Left ventricle myocardium inferior (tissue), 1 donor: ENCODE measurements around the gene PDK2. TPM values are rescaled to one million over a fixed set of nuclear protein-coding genes. Genes with fewer than 3 reads are reported as not detected.
A peak's percentile ranks its signal among the peaks of the same experiment; 100 is the strongest.

Source experiments
- DNase-seq: peaks from one replicate; pipeline ENCODE4 v3.0.0-alpha.2; 2020
- H3K27ac ChIP-seq: fragments of 200-600 bp; replicated peaks from 2 replicates; pipeline ENCODE4 v1.8.0; 2021
- H3K27me3 ChIP-seq: fragments of 200-600 bp; 2 replicates; pipeline ENCODE4 v1.8.0; 2021; ENCODE audit warnings: low read depth
- H3K36me3 ChIP-seq: fragments of 200-600 bp; 2 replicates; pipeline ENCODE4 v1.8.0; 2021
- H3K4me1 ChIP-seq: fragments of 200-600 bp; 2 replicates; pipeline ENCODE4 v1.8.0; 2021
- H3K4me3 ChIP-seq: fragments of 200-600 bp; 2 replicates; pipeline ENCODE4 v1.8.0; 2021; ENCODE audit warnings: mild to moderate bottlenecking, moderate library complexity
- H3K9me3 ChIP-seq: fragments of 200-600 bp; replicated peaks from 2 replicates; pipeline ENCODE4 v1.8.0; 2021
- intact Hi-C: fragments of 100-400 bp; cut with micrococcal nuclease; formaldehyde crosslinking; loops from one replicate; pipeline ENCODE4 v1.11.0; 2022
- total RNA-seq: library from RNA; stranded (reverse); fragmentation: NEBNext Ultra II Directional; extraction: Animal tissue kit (Norgen Biotek cat#: 25700); gene quantifications from one replicate; pipeline ENCODE4 v1.2.1, GENCODE V29; 2021
- TF ChIP-seq, protein P1 (sequence below): fragments of 200-600 bp; IDR thresholded peaks from 2 replicates; pipeline ENCODE4 v1.8.0; 2021; ENCODE audit warnings: antibody characterized with exemption, mild to moderate bottlenecking, borderline replicate concordance
- donor health status: DM: no; HTN: yes; CAD: no; lungs with severe emphysema.

PDK2 gene
- total RNA-seq, 1 donor from 2014 or later, result 206 TPM

DNA sequence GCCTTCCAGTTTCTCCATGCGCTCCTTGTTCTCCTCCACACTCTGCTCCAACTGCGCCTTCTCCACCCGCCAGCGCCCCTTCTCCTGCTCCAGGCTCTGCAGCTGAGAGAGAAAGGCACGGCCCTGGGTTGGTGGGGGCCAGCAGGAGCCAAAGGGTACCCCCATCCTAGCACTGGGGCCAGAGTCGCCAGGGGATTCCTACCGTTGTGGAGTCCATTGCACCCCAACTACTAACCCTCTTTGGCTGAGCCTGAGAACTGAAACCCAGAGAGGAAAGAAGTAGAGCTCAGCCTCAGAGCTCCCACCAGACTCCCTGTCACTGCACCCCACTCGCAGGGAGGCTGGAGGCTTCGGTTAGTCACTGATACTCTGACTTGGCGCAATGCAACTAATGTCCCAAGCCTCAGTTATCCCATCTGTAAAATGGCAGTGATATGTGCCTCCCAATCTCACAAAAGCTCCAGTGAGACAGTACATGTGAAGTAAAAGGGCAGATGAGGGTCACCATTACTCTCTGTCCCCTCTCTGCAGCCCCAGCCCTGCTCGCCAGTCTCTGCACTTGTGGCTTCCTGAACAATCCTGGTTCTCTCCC lies 41.0 kb downstream of the PDK2 start:
- TF ChIP-seq, protein P1, sequence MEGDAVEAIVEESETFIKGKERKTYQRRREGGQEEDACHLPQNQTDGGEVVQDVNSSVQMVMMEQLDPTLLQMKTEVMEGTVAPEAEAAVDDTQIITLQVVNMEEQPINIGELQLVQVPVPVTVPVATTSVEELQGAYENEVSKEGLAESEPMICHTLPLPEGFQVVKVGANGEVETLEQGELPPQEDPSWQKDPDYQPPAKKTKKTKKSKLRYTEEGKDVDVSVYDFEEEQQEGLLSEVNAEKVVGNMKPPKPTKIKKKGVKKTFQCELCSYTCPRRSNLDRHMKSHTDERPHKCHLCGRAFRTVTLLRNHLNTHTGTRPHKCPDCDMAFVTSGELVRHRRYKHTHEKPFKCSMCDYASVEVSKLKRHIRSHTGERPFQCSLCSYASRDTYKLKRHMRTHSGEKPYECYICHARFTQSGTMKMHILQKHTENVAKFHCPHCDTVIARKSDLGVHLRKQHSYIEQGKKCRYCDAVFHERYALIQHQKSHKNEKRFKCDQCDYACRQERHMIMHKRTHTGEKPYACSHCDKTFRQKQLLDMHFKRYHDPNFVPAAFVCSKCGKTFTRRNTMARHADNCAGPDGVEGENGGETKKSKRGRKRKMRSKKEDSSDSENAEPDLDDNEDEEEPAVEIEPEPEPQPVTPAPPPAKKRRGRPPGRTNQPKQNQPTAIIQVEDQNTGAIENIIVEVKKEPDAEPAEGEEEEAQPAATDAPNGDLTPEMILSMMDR, result no peak
- Histone ChIP-seq H3K4me1 (peaks cover 49% of the 10 kb centered on the region), H3K27me3 (no peaks in the 10 kb centered on the region), H3K36me3 (peaks cover 69% of the 10 kb centered on the region), H3K4me3 (no peak overlapping the region), H3K9me3 (no peaks in the 10 kb centered on the region), H3K27ac (no peak overlapping the region)
- intact Hi-C loops, result no loop called here
- DNase-seq, result no peak

DNA sequence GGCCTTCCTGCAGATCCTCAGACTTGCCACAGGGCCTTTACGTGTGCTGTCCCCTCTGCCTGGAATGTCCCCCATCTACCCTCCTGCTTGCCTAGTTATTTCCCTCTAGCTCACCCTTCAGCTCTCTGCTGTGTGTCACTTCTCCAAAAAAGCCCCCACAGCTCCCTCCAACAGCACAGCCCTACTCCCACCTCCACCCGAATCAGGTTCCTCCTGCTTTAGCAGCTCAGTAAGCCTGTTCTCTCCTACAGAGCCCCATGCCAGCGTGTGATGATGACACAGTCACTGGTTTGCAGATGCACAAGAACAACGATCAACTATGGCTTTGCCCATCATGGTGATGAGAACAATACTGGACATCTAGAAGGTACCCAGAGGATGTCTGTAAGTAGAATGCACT lies 41.9 kb downstream of the PDK2 start:
- Histone ChIP-seq H3K27me3 (no peaks in the 10 kb centered on the region), H3K27ac (no peak overlapping the region), H3K4me3 (no peak overlapping the region), H3K36me3 (peaks cover 78% of the 10 kb centered on the region), H3K9me3 (no peaks in the 10 kb centered on the region), H3K4me1 (peaks cover 57% of the 10 kb centered on the region)
- TF ChIP-seq, protein P1, result no peak
- no peak for DNase-seq
- intact Hi-C loops, result no loop called here

DNA sequence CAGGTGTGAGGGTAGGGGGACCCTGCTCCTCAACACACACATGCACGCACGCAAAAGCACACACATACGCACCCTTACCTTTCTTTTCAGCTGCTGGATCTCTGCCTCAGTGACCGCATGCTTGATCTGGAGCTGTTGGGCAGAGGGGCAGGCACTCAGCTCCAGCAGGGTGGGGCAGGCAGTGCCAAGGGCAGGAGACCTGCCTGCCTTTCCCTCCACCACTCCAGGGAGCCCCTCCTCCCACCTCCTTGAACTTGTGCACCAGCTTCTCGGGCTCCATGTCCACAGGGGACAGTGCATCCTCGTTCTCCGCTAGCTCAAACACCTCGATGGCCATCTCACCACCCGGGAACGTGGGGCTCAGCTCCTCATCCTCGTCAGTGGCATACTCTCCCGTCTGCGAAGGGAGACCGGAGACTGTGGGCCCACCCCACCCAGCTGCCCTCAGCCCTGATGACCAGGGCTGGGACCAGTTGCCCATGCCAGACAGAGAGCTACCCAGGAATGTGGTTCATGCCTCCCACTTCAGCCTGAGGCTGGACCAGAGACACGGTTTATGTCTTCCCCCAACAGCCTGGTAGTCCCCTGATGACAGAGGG lies 44.1 kb downstream of the PDK2 start:
- Histone ChIP-seq H3K4me1 (peaks cover 47% of the 10 kb centered on the region), H3K27me3 (no peaks in the 10 kb centered on the region), H3K36me3 (peaks cover 97% of the 10 kb centered on the region), H3K4me3 (no peak overlapping the region), H3K27ac (peak overlapping the region; percentile 74), H3K9me3 (no peaks in the 10 kb centered on the region)
- DNase-seq, result no peak
- TF ChIP-seq, protein P1, result no peak
- intact Hi-C loops, result no loop called here

DNA sequence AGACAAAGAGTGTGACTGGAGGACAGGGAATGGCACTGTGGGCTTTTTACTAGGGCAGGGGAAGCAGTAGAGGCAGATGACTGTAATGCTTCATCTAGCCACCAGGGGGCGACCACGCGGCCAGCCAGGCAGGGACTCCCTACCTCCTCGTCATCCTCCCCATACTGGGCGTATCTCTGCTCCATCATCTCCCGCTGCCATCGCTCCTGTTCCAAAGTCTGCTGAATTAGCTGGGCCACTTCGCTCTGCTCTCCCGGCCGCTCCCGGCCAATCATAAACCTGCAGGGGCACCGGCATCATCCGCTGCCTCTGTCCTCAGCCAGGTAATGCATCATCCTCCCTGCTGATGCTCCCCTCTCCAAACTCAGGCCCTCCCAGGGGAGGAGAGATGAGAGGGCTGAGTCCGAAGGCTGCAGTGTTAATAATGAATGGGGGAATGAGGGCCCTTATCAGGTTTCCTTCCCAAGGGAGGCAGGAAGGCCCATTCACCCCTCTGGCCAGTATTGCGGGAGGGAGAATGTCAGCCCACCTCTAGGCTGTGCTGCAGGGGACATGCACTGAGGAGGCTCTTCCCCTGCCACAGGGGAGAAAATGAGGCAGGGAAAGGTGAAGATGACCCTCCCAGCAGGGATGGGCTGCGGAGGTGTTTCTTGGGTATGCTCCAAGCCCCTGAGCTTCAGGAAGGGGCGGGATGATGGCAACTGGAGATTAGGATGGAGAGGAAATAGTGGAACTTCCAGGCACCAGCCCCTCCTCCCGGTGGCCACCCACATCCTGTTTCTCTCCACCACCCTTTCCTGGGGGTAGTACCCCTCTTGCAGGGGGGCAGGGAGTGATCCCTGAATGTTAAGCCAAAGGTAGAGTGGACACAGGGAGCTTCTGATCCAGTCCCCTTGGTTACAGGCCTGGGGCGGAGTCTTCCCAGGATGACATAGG lies 45.1 kb downstream of the PDK2 start:
- Histone ChIP-seq H3K4me1 (peaks cover 52% of the 10 kb centered on the region), H3K27ac (peak overlapping the region; percentile 74), H3K36me3 (peaks cover 97% of the 10 kb centered on the region), H3K4me3 (peak overlapping the region; percentile 28), H3K9me3 (no peaks in the 10 kb centered on the region), H3K27me3 (no peaks in the 10 kb centered on the region)
- TF ChIP-seq, protein P1, result peak; percentile 95
- DNase-seq, result peak; percentile 81
- intact Hi-C loops, result no loop called here

DNA sequence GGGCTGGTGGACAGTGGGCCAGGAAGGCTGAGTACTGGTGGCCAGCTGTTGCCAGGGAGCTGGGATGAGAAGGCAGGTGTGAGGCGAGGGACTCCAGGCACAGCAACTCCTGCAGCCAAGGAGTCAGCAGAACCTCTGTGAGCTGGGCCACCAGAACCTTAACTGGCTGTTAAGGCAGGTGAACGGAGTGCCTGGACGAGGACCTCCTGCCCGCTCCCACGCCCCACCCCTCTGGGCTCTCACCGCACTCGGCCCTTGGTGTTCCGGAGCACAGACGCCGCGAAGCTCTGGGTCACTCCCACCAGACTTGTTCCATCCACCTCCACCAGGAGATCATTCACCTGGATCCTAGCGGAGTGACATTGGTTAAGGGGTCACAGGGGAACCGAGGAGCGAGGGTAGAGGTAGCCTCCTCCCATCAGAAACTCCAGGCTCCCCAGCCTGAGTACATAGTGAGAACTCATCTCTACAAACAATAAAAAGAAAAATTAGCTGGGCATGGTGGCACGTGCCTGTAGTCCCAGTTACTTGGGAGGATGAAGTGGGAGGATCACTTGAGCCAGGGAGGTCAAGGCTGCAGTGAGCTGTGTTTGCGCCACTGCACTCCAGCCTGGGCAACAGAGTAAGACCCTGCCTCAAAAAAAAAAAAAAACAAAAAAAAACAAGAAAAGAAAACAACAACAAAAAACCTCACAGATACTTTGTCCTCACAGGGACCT lies 46.0 kb downstream of the PDK2 start:
- Histone ChIP-seq H3K4me1 (peaks cover 61% of the 10 kb centered on the region), H3K27me3 (no peaks in the 10 kb centered on the region), H3K9me3 (no peaks in the 10 kb centered on the region), H3K4me3 (peak overlapping the region; percentile 28), H3K27ac (peak overlapping the region; percentile 74), H3K36me3 (peaks cover 89% of the 10 kb centered on the region)
- intact Hi-C loops, result no loop called here
- TF ChIP-seq, protein P1, result no peak
- DNase-seq, result no peak
